Measurements from ENCODE around the gene ADAMTS17.
A peak's percentile ranks its signal among the peaks of the same experiment; 100 is the strongest.

Gene ADAMTS17

GRCh38 chr15:100332231-100332630, 9.5 kb downstream of the ADAMTS17 start:
- H3K9ac ChIP-seq (ENCODE audit: low read depth, low read length) = peak overlapping the region; percentile 61
- peak overlapping the region in 1 of 2 experiments; percentile 21; a peak in 1 of 4 replicates for H3K4me3 ChIP-seq (ENCODE audit: low read depth in 1 of 2, low read length in 2 of 2)
- H3K4me1 ChIP-seq (ENCODE audit: insufficient read depth, low read length) = peaks cover 100% of the 10 kb centered on the region
- no peak for ATAC-seq (ENCODE audit: insufficient read depth, low read depth)
- TF ChIP-seq EZH2 (IDR thresholded peaks at IDR 0.05; ENCODE audit: borderline replicate concordance, low read depth, low read length, severe bottlenecking) (no peak), CTCF (IDR thresholded peaks at IDR 0.05; ENCODE audit: borderline replicate concordance, extremely low read depth, low read length, poor library complexity, severe bottlenecking) (no peak)
- no peaks in the 10 kb centered on the region for H3K9me3 ChIP-seq (ENCODE audit: insufficient read depth, low read length, severe bottlenecking)
- peaks cover 90% of the 10 kb centered on the region for H3K79me2 ChIP-seq (ENCODE audit: insufficient read depth, low read length)
- H2AFZ ChIP-seq (ENCODE audit: low read depth, low read length) = no peak overlapping the region
- H4K20me1 ChIP-seq (ENCODE audit: insufficient read depth, low read length) = no peaks in the 10 kb centered on the region
- peak overlapping the region; percentile 97 for H3K27ac ChIP-seq (ENCODE audit: low read length)
- H3K4me2 ChIP-seq (ENCODE audit: insufficient read depth, low read length) = peak overlapping the region; percentile 87
- DNase-seq = no peak
- no peaks in the 10 kb centered on the region for H3K27me3 ChIP-seq (ENCODE audit: insufficient read depth, low read length, poor library complexity)
- peaks cover 40% of the 10 kb centered on the region for H3K36me3 ChIP-seq (ENCODE audit: insufficient read depth, low read length)

- Histone ChIP-seq H3K4me1 (ENCODE audit: insufficient read depth, low read length) (peaks cover 100% of the 10 kb centered on the region), H3K27ac (ENCODE audit: low read length) (peak overlapping the region; percentile 97), H3K9ac (ENCODE audit: low read depth, low read length) (peak overlapping the region; percentile 61), H3K27me3 (ENCODE audit: insufficient read depth, low read length, poor library complexity) (no peaks in the 10 kb centered on the region), H3K4me2 (ENCODE audit: insufficient read depth, low read length) (peak overlapping the region; percentile 87), H3K79me2 (ENCODE audit: insufficient read depth, low read length) (peaks cover 90% of the 10 kb centered on the region), H4K20me1 (ENCODE audit: insufficient read depth, low read length) (no peaks in the 10 kb centered on the region), H2AFZ (ENCODE audit: low read depth, low read length) (no peak overlapping the region), H3K4me3 (ENCODE audit: low read depth in 1 of 2, low read length in 2 of 2) (peak overlapping the region in 1 of 2 experiments; percentile 40; a peak in 2 of 4 replicates), H3K9me3 (ENCODE audit: insufficient read depth, low read length, severe bottlenecking) (no peaks in the 10 kb centered on the region), H3K36me3 (ENCODE audit: insufficient read depth, low read length) (peaks cover 53% of the 10 kb centered on the region)
- peak; percentile 72 for ATAC-seq (ENCODE audit: insufficient read depth, low read depth)
- peak; percentile 79 for DNase-seq
- TF ChIP-seq CTCF (IDR thresholded peaks at IDR 0.05; ENCODE audit: borderline replicate concordance, extremely low read depth, low read length, poor library complexity, severe bottlenecking) = no peak
- TF ChIP-seq EZH2 (IDR thresholded peaks at IDR 0.05; ENCODE audit: borderline replicate concordance, low read depth, low read length, severe bottlenecking) = no peak
These were observed 11.1 kb downstream of the ADAMTS17 start for GRCh38 chr15:100330629-100331215.

GRCh38 chr15:100330221-100330620, 11.6 kb downstream of the ADAMTS17 start:
- Histone ChIP-seq H3K9me3 (ENCODE audit: insufficient read depth, low read length, severe bottlenecking) (no peaks in the 10 kb centered on the region), H3K4me3 (ENCODE audit: low read depth in 1 of 2, low read length in 2 of 2) (peak overlapping the region in 1 of 2 experiments; percentile 40; a peak in 2 of 4 replicates), H3K9ac (ENCODE audit: low read depth, low read length) (peak overlapping the region; percentile 57), H3K36me3 (ENCODE audit: insufficient read depth, low read length) (peaks cover 58% of the 10 kb centered on the region), H3K79me2 (ENCODE audit: insufficient read depth, low read length) (peaks cover 90% of the 10 kb centered on the region), H3K4me2 (ENCODE audit: insufficient read depth, low read length) (peak overlapping the region; percentile 87), H4K20me1 (ENCODE audit: insufficient read depth, low read length) (no peaks in the 10 kb centered on the region), H2AFZ (ENCODE audit: low read depth, low read length) (no peak overlapping the region), H3K27ac (ENCODE audit: low read length) (peak overlapping the region; percentile 97), H3K27me3 (ENCODE audit: insufficient read depth, low read length, poor library complexity) (no peaks in the 10 kb centered on the region), H3K4me1 (ENCODE audit: insufficient read depth, low read length) (peaks cover 100% of the 10 kb centered on the region)
- DNase-seq (peak; percentile 78), ATAC-seq (ENCODE audit: insufficient read depth, low read depth) (peak; percentile 51)
- TF ChIP-seq CTCF (IDR thresholded peaks at IDR 0.05; ENCODE audit: borderline replicate concordance, extremely low read depth, low read length, poor library complexity, severe bottlenecking) = no peak
- TF ChIP-seq EZH2 (IDR thresholded peaks at IDR 0.05; ENCODE audit: borderline replicate concordance, low read depth, low read length, severe bottlenecking) = no peak
